Stimulated activated CD8-positive, alpha-beta memory T cell treated with anti-CD3 and anti-CD28 coated beads, Interleukin-4, amount 100 ng/mL, for 24 hours (primary cell): Measurements from ENCODE around the gene PCED1B.
"Not testable (repeated sequence)": the region's sequence is repeated elsewhere in the genome, so short reads cannot be mapped to it uniquely, and the experiment has no call there.

Experiments used
- DNase-seq: peaks from one replicate; pipeline ENCODE4 v3.0.0-alpha.2; 2020; ENCODE audit warnings: low read depth

PCED1B gene

GRCh38 chr12:47079468-47079980 lies at the start of gene PCED1B, which contains the start of gene AMIGO2:
TSS of gene PCED1B (plus strand) at chr12:47079621. CDS start at chr12:47235064, 155,443 bp downstream.
TSS of gene AMIGO2 (minus strand) at chr12:47079959. CDS start at chr12:47079002, 957 bp downstream.
- peak; percentile 54 for DNase-seq

GRCh38 chr12:47029903-47030302 lies 49.5 kb upstream of the PCED1B start:
- no peak for DNase-seq

- no peak for DNase-seq
Observed at GRCh38 chr12:47032644-47033043, 46.8 kb upstream of the PCED1B start.

GRCh38 chr12:47033081-47033480 lies 46.3 kb upstream of the PCED1B start:
- no peak for DNase-seq

GRCh38 chr12:47033789-47034555 lies 45.4 kb upstream of the PCED1B start:
- DNase-seq = no peak

- DNase-seq = no peak
Observed at GRCh38 chr12:47034661-47035060, 44.8 kb upstream of the PCED1B start.

- no peak for DNase-seq
Observed at GRCh38 chr12:47035484-47035883, 43.9 kb upstream of the PCED1B start.

- no peak for DNase-seq
Observed at GRCh38 chr12:47038270-47038748, 41.1 kb upstream of the PCED1B start.

GRCh38 chr12:47039079-47039478 lies 40.3 kb upstream of the PCED1B start:
- DNase-seq = no peak

- no peak for DNase-seq
Observed at GRCh38 chr12:47039756-47040155, 39.7 kb upstream of the PCED1B start.

GRCh38 chr12:47041327-47041726 lies 38.1 kb upstream of the PCED1B start:
- no peak for DNase-seq

GRCh38 chr12:47048541-47048940 lies 30.9 kb upstream of the PCED1B start:
- no peak for DNase-seq

GRCh38 chr12:47051291-47051690 lies 28.1 kb upstream of the PCED1B start:
- not testable (repeated sequence) for DNase-seq

GRCh38 chr12:47052274-47052673 lies 27.1 kb upstream of the PCED1B start:
- no peak for DNase-seq

- no peak for DNase-seq
Observed at GRCh38 chr12:47053961-47054360, 25.5 kb upstream of the PCED1B start.

GRCh38 chr12:47054659-47055058 lies 24.8 kb upstream of the PCED1B start:
- DNase-seq = no peak

- DNase-seq = not testable (repeated sequence)
Observed at GRCh38 chr12:47055856-47056255, 23.6 kb upstream of the PCED1B start.

- not testable (repeated sequence) for DNase-seq
Observed at GRCh38 chr12:47056944-47057343, 22.5 kb upstream of the PCED1B start.

- not testable (repeated sequence) for DNase-seq
Observed at GRCh38 chr12:47058640-47059039, 20.8 kb upstream of the PCED1B start.

GRCh38 chr12:47065546-47065945 lies 13.9 kb upstream of the PCED1B start:
- no peak for DNase-seq

- DNase-seq = no peak
Observed at GRCh38 chr12:47066278-47067025, 13.0 kb upstream of the PCED1B start.

GRCh38 chr12:47067176-47067575 lies 12.2 kb upstream of the PCED1B start:
- DNase-seq = no peak
